Endothelial cell of umbilical vein (primary cell): ENCODE data around the gene PRRX2. TPM values are rescaled to one million over a fixed set of nuclear protein-coding genes. Genes with fewer than 3 reads are reported as not detected.

ENCODE experiments used
- BruUV-seq: library from RNA; stranded (reverse); fragments of 400-500 nt; replicated peaks from 2 replicates; lab custom pipeline; 2021; lab: Mats Ljungman, UMichigan
- CTCF ChIA-PET: fragments of 300-600, 350-600 bp; sonication (Branson Sonifier 250); formaldehyde crosslinking; loops from one replicate; lab custom pipeline; 2021; ENCODE audit warnings: antibody characterized with exemption, inconsistent platforms; lab: Charles Lee
- POLR2A ChIA-PET: fragments of 300-600, 350-600 bp; sonication (Branson Sonifier 250); formaldehyde crosslinking; loops from one replicate; lab custom pipeline; 2021; ENCODE audit warnings: antibody characterized with exemption, inconsistent platforms; lab: Charles Lee
- DNase-seq: peaks from one replicate; pipeline ENCODE4 v3.0.0-alpha.2; 2011; ENCODE audit warnings: low read depth, low spot score
- FAIRE-seq: peaks from 2 replicates; lab custom pipeline; 2011; peaks lifted over from hg19 to GRCh38; lab: Jason Lieb, UNC
- H2AFZ ChIP-seq: 2 replicates; pipeline ENCODE4 v1.6.0; 2012; ENCODE audit warnings: low read depth, low read length, control low read depth, inconsistent platforms
- H3K27ac ChIP-seq: 2 replicates; pipeline ENCODE4 v1.5.1; 2011; ENCODE audit warnings: low read depth, mild to moderate bottlenecking, control low read depth, low read length, moderate library complexity; ENCODE audit not compliant: insufficient read depth
- H3K27me3 ChIP-seq, 2 experiments: 2 replicates each; pipeline versions ENCODE4 v1.6.0 to v1.6.1; 2011; ENCODE audit warnings: low read length in 2 of 2, mixed read lengths in 1 of 2; ENCODE audit not compliant: control insufficient read depth in 2 of 2, insufficient read depth in 2 of 2
- H3K36me3 ChIP-seq, 2 experiments: 2 replicates in 1 of 2; 3 replicates in 1 of 2; pipeline ENCODE4 v1.5.1; 2011; ENCODE audit warnings: low read length in 2 of 2, mild to moderate bottlenecking in 1 of 2, moderate library complexity in 1 of 2; ENCODE audit not compliant: control insufficient read depth in 2 of 2, insufficient read depth in 2 of 2; ENCODE audit errors: extremely low read depth in 1 of 2
- H3K4me1 ChIP-seq: 3 replicates; pipeline ENCODE4 v1.5.1; 2011; ENCODE audit warnings: mild to moderate bottlenecking, low read length; ENCODE audit not compliant: control insufficient read depth, insufficient read depth; ENCODE audit errors: extremely low read depth
- H3K4me2 ChIP-seq: 2 replicates; pipeline ENCODE4 v1.6.1; 2011; ENCODE audit warnings: low read length, control low read depth, mixed read lengths; ENCODE audit not compliant: insufficient read depth
- H3K4me3 ChIP-seq, 3 experiments: fragments of 200-600 bp in 1 of 3; sonication (generic), shearing (Covaris generic) in 1 of 3; replicated peaks in 1 of 3; 2 replicates each; pipeline ENCODE4 v1.5.1; 2011 to 2016; ENCODE audit warnings: control low read depth in 3 of 3, low read length in 3 of 3, mild to moderate bottlenecking in 2 of 3, inconsistent platforms in 1 of 3, low read depth in 1 of 3, moderate library complexity in 1 of 3; ENCODE audit not compliant: insufficient read depth in 1 of 3
- H3K79me2 ChIP-seq: 2 replicates; pipeline ENCODE4 v1.6.0; 2012; ENCODE audit warnings: low read length, inconsistent platforms; ENCODE audit not compliant: control insufficient read depth, insufficient read depth
- H3K9ac ChIP-seq: replicated peaks from 2 replicates; pipeline ENCODE3; 2011; ENCODE audit warnings: low read length, control low read depth; ENCODE audit not compliant: insufficient read depth; ENCODE audit errors: extremely low read depth
- H3K9me1 ChIP-seq: replicated peaks from 3 replicates; pipeline ENCODE4 v1.6.0; 2011; ENCODE audit warnings: mild to moderate bottlenecking, low read length; ENCODE audit not compliant: control insufficient read depth, insufficient read depth; ENCODE audit errors: extremely low read depth
- H3K9me3 ChIP-seq: replicated peaks from 2 replicates; pipeline ENCODE4 v1.5.1; 2012; ENCODE audit warnings: low read length, inconsistent platforms; ENCODE audit not compliant: control insufficient read depth, insufficient read depth
- H4K20me1 ChIP-seq: replicated peaks from 2 replicates; pipeline ENCODE3; 2011; ENCODE audit warnings: mild to moderate bottlenecking, low read length; ENCODE audit not compliant: control insufficient read depth, insufficient read depth; ENCODE audit errors: extremely low read depth
- EZH2 ChIP-seq: IDR thresholded peaks from 2 replicates; pipeline ENCODE4 v1.6.1; 2012; ENCODE audit warnings: borderline replicate concordance, low read depth, mild to moderate bottlenecking, moderate library complexity, low read length, inconsistent platforms; ENCODE audit not compliant: severe bottlenecking
- FOS ChIP-seq: IDR thresholded peaks from 2 replicates; pipeline ENCODE4 v1.6.1; 2011; ENCODE audit warnings: mild to moderate bottlenecking, low read length, moderate library complexity, borderline replicate concordance; ENCODE audit not compliant: insufficient read depth
- GATA2 ChIP-seq: IDR thresholded peaks from 2 replicates; pipeline ENCODE4 v1.7.0; 2011; ENCODE audit warnings: low read depth, mild to moderate bottlenecking, moderate library complexity, mixed read lengths, low read length; ENCODE audit not compliant: insufficient read length, insufficient read depth
- JUN ChIP-seq: IDR thresholded peaks from 2 replicates; pipeline ENCODE4 v1.6.1; 2011; ENCODE audit warnings: borderline replicate concordance, low read depth; ENCODE audit not compliant: insufficient read length, insufficient read depth
- POLR2A ChIP-seq: IDR thresholded peaks from 2 replicates; pipeline ENCODE4 v1.6.1; 2012; ENCODE audit warnings: low read depth, mild to moderate bottlenecking, control low read depth, low read length
- POLR2AphosphoS5 ChIP-seq: IDR thresholded peaks from 2 replicates; pipeline ENCODE4 v1.6.1; 2012; ENCODE audit warnings: low read depth, mild to moderate bottlenecking, control low read depth, low read length, moderate library complexity; ENCODE audit not compliant: insufficient read depth
- dilution Hi-C: fragments of 300-500 bp; cut with MboI; formaldehyde crosslinking; loops from one replicate; pipeline ENCODE4 v1.15.0; 2019; ENCODE audit warnings: low sequenced_read_pairs; ENCODE audit not compliant: extremely low pct_ligation_motif_present
- intact Hi-C: fragments of 100-400 bp; cut with micrococcal nuclease; formaldehyde crosslinking; loops from one replicate; pipeline ENCODE4 v1.10.0; 2022
- polyA plus RNA-seq, 4 experiments: library from polyadenylated mRNA; depleted of rRNA in 3 of 4; stranded (reverse) in 3 of 4; unstranded in 1 of 4; fragments of >200 nt; gene quantifications; 2 replicates each; pipeline versions ENCODE4 v1.2.1 to v1.2.3, GENCODE V29; 2011 to 2012; ENCODE audit warnings: missing spikeins in 1 of 4
- total RNA-seq: library from RNA; stranded (reverse); gene quantifications from 2 replicates; pipeline ENCODE4 v1.2.3, GENCODE V29; 2021
- TF ChIP-seq, protein P1 (sequence below): IDR thresholded peaks from 2 replicates; pipeline ENCODE4 v1.6.1; 2011; ENCODE audit not compliant: insufficient read depth, insufficient read length
- TF ChIP-seq, protein P2 (sequence below), 2 donors: IDR thresholded peaks; 1 replicate in 1 of 2; 2 replicates in 1 of 2; pipeline ENCODE4 v1.5.1; 2011; ENCODE audit warnings: low read length in 2 of 2, mild to moderate bottlenecking in 2 of 2, moderate library complexity in 2 of 2, control low read depth in 1 of 2, inconsistent platforms in 1 of 2, low read depth in 1 of 2; ENCODE audit not compliant: insufficient read depth in 1 of 2; ENCODE audit errors: extremely low read depth in 1 of 2

The PRRX2 gene
- total and polyA plus RNA-seq, 2 donors (not counting 3 experiments of a cell fraction or from before 2014, with no cell fraction given): 0.19 to 0.77 TPM

DNA sequence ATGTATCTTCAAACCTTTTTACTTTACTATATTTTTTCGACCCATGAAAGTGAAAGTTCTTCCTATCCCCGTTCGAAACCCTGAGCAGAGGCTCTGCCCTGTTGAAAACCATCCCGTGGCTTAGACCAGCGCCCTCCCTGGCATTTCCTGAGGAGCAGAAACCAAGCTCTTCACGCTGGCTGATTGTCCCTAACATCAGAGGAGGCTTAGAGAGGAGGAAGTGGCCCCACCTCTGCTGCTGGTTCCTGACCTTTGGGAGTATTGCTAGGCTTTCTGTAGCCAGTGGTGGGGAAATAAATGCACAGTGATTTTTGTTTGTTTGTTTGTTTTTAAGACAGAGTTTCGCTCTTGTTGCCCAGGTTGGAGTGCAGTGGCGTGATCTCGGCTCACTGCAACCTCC lies 91.6 kb downstream of the PRRX2 start:
- no peak overlapping the region for H2AFZ ChIP-seq

GRCh38 chr9:129759319-129759718 lies 93.9 kb downstream of the PRRX2 start:
- Histone ChIP-seq H2AFZ (no peak overlapping the region), H3K36me3 (no peaks in the 10 kb centered on the region), H3K9me1 (no peaks in the 10 kb centered on the region), H3K9me3 (no peaks in the 10 kb centered on the region), H3K79me2 (no peaks in the 10 kb centered on the region), H3K27ac (no peak overlapping the region), H4K20me1 (no peaks in the 10 kb centered on the region), H3K4me1 (peaks cover 3% of the 10 kb centered on the region), H3K27me3 (no peaks in the 10 kb centered on the region), H3K4me2 (no peak overlapping the region), H3K9ac (no peak overlapping the region), H3K4me3 (no peak overlapping the region)
- FAIRE-seq (no peak), DNase-seq (no peak)
- ChIA-PET CTCF (interaction anchor here (0.8 to 2.0 kb wide), 5 partner anchors 13 to 73 kb away, joined by 3 to 8 read pairs (median 4); no protein-coding TSS in a partner anchor), POLR2A (no interaction called here)
- dilution Hi-C loops: no loop called here
- no peak for TF ChIP-seq POLR2AphosphoS5
- no peak for TF ChIP-seq GATA2
- TF ChIP-seq FOS: no peak
- TF ChIP-seq, protein P1, sequence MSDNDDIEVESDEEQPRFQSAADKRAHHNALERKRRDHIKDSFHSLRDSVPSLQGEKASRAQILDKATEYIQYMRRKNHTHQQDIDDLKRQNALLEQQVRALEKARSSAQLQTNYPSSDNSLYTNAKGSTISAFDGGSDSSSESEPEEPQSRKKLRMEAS: no peak
- TF ChIP-seq EZH2: no peak
- TF ChIP-seq, protein P2, sequence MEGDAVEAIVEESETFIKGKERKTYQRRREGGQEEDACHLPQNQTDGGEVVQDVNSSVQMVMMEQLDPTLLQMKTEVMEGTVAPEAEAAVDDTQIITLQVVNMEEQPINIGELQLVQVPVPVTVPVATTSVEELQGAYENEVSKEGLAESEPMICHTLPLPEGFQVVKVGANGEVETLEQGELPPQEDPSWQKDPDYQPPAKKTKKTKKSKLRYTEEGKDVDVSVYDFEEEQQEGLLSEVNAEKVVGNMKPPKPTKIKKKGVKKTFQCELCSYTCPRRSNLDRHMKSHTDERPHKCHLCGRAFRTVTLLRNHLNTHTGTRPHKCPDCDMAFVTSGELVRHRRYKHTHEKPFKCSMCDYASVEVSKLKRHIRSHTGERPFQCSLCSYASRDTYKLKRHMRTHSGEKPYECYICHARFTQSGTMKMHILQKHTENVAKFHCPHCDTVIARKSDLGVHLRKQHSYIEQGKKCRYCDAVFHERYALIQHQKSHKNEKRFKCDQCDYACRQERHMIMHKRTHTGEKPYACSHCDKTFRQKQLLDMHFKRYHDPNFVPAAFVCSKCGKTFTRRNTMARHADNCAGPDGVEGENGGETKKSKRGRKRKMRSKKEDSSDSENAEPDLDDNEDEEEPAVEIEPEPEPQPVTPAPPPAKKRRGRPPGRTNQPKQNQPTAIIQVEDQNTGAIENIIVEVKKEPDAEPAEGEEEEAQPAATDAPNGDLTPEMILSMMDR (IDR thresholded peaks at IDR 0.05; ENCODE audit: extremely low read depth in 1 of 2, insufficient read depth in 1 of 2, low read depth in 1 of 2, low read length in 2 of 2): no peak
- no peak for TF ChIP-seq JUN
- no TSS peak for BruUV-seq
- intact Hi-C loops: no loop called here

More for the DNA sequence above, 91.6 kb downstream of the PRRX2 start:
- Histone ChIP-seq H3K36me3 (no peaks in the 10 kb centered on the region), H3K4me2 (no peak overlapping the region), H4K20me1 (no peaks in the 10 kb centered on the region), H3K9ac (no peak overlapping the region), H3K4me1 (no peaks in the 10 kb centered on the region), H3K27me3 (peaks cover 2 to 5% of the 10 kb centered on the region in 2 experiments), H3K9me1 (no peaks in the 10 kb centered on the region), H3K79me2 (no peaks in the 10 kb centered on the region), H3K9me3 (no peaks in the 10 kb centered on the region), H3K27ac (no peak overlapping the region), H3K4me3 (no peak overlapping the region)
- dilution Hi-C loops: no loop called here
- TF ChIP-seq POLR2AphosphoS5 (no peak), POLR2A (no peak), EZH2 (no peak)
- FAIRE-seq (no peak), DNase-seq (no peak)
- no TSS peak for BruUV-seq
- intact Hi-C loops: no loop called here
- CTCF ChIA-PET: interaction anchor here (1.0 to 2.9 kb wide), 3 partner anchors 9 to 20 kb away, joined by 3 to 14 read pairs (median 3); no protein-coding TSS in a partner anchor
- POLR2A ChIA-PET: no interaction called here
